Spleen (tissue), 7 donors: ENCODE results near the gene GRB10.

Experiments used
- CTCF ChIP-seq, 11 experiments: fragments of 200-600 bp in 7 of 11; fragments of 450-650 bp in 4 of 11; sonication (generic) in 4 of 11; IDR thresholded peaks in 8 of 11; conservative IDR thresholded peaks in 3 of 11; 1 replicate in 7 of 11; 2 replicates in 4 of 11; pipeline versions ENCODE4 v1.4.0 to v1.8.0; 2016 to 2021; ENCODE audit warnings: antibody characterized with exemption in 11 of 11, inconsistent platforms in 4 of 11, mild to moderate bottlenecking in 1 of 11
- POLR2AphosphoS5 ChIP-seq, 3 donors: sonication (generic); formaldehyde crosslinking; IDR thresholded peaks; one replicate each; pipeline ENCODE4 v1.5.1; 2017; ENCODE audit warnings: antibody characterized with exemption in 3 of 3
- donor health status: DM: no; HTN: no; CAD: no; lungs with moderate emphysema.
- donor health status: DM: no; HTN: no; CAD: no.
- donor health status: DM: no; HTN: no; CAD: no.

- no peak for TF ChIP-seq CTCF (IDR thresholded peaks at IDR 0.05 in 8 of 11, conservative IDR thresholded peaks at IDR 0.05 in 3 of 11)
- TF ChIP-seq POLR2AphosphoS5 (IDR thresholded peaks at IDR 0.05), result no peak
These were observed 97.3 kb downstream of the GRB10 start for GRCh38 chr7:50685135-50686065.
